HG02642 (cell line): ENCODE data around the gene PYY.

Source experiments
- ATAC-seq: cut with Tn5 transposase; IDR thresholded peaks from one replicate; pipeline ENCODE4 v1.9.1; 2021; ENCODE audit warnings: mild to moderate bottlenecking; ENCODE audit not compliant: unreplicated experiment, poor library complexity

The PYY gene

DNA sequence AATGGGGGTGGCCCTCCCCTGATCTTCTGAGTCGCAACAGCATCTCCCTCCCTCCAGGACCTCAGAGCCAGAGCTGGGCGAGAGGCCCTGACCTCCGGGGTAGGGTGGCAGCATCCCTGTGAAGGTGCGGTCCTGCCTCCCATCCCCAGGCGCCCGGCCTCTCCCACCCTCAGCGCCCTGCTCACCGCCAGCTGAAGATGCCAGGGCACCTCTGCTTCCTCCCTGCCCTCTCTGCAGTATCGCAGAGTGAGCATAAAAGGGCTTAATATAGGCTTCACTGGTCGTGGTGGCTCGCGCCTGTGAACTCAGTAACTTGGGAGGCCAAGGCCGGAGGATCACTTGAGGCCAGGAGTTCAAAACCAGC, 35.7 kb downstream of the PYY start:
- no peak for ATAC-seq

DNA sequence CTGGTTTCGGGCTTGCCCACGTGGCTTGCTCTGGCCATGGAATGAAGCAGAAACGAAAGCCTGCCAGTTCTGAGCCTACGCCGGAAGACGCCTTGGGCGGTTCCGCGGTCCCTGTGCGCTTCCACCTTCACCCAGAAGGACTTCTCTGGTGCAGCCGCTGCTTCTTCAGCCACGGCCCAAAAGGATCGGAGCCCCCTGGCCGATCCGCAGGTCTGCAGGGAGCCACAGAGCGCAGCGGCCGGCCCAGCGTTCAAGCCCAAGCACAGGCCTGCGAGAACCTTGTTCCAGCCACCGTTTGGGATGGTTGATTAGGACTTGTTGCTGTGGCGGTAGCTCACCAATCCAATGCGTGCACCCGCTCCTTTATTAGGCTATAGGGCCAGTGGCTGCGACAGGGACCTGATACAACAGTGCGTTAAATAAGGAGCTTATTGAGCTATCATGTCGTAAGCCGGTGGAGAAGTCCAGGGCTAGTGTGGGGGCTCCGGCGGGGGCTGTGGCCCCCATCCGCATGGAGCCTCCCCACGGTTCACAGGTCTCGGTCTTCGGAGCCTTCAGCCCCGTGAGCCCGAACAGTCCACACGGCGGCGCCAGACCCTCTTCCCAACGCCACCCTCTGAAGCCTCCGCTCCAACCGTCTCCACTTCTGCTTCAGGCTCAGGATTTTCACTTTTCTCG, 36.3 kb downstream of the PYY start:
- ATAC-seq, result peak; percentile 68

DNA sequence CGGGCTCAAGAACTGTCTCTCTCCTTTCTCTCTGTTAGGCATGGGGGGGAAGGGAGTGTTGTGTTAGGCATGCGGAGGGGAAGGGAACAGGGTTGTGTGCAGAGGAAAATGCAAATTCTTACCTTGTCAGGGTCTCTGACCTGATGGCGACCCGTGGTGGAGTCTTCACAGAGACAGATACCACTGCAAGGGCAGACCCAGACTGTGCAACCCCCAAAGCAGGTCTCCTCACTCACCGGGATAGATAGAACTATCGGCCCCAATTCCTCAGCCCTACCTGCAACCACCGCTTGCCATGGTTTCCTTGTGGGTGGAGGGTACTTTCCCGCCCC, 36.8 kb downstream of the PYY start:
- peak; percentile 14 for ATAC-seq

DNA sequence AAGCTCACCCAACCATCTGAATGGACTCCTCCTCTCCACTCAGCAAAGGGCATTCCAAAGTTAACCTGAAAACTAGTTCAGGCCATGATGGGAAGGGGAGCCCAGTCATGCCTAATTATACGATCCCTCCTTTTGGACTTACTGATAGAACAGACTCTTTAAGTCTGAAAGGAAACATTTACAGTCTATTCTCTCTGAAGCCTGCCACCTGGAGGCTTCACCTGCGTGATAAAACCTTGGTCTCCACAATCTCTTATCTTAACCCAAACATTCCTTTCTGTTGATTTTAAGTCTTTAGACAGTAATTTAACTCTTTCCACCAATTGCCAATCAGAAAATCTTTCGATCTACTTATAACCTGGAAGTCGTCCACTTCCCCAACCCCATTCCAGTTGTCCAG, 37.4 kb downstream of the PYY start:
- no peak for ATAC-seq

- ATAC-seq, result no peak
These were observed 38.2 kb downstream of the PYY start for GRCh38 chr17:43915559-43915958.

DNA sequence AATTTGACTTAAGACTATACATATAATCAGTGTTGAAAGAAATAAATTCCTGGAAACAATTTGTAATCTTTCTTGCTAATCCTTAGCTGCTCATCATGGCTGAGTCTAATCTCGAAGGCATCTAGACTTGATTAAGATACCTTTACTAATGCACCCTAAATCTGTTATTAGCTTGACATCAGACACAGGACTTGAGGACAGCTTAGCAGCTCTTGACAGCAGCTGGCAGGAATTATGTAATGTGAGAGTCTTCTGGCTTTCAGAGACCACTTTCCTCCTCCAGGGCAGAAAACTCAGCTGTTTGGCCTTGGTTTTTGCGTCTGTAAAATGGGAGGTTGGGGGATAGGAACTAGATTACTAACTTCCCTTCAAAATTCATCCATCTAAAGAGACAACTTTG, 39.3 kb downstream of the PYY start:
- no peak for ATAC-seq

GRCh38 chr17:43913584-43913983, 40.2 kb downstream of the PYY start:
- no peak for ATAC-seq

DNA sequence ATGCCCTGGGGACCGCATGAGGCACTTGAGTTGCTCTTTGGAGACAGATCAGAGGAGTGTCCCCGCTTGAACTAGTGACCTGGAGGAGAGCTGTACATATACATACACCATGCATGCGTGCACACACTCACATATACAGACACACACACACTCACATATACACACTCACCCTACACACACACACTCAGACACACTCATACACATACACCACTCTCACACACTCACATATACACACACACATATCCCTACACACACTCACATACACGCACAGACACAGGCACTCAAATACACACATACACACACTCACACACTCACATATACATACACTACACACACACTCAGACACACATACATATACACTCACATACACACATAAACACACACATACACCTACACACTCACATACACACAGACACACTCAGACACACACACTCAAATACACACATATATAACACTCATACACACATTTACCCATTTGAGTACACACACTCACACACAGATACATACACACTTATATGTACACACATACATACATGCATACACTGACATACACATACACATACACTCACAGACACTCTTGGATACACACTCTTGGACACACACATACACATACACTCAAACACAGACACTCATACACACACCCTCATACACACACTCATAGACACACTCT, 41.0 kb downstream of the PYY start:
- no peak for ATAC-seq

- no peak for ATAC-seq
These were observed 41.8 kb downstream of the PYY start for GRCh38 chr17:43911904-43912303.

DNA sequence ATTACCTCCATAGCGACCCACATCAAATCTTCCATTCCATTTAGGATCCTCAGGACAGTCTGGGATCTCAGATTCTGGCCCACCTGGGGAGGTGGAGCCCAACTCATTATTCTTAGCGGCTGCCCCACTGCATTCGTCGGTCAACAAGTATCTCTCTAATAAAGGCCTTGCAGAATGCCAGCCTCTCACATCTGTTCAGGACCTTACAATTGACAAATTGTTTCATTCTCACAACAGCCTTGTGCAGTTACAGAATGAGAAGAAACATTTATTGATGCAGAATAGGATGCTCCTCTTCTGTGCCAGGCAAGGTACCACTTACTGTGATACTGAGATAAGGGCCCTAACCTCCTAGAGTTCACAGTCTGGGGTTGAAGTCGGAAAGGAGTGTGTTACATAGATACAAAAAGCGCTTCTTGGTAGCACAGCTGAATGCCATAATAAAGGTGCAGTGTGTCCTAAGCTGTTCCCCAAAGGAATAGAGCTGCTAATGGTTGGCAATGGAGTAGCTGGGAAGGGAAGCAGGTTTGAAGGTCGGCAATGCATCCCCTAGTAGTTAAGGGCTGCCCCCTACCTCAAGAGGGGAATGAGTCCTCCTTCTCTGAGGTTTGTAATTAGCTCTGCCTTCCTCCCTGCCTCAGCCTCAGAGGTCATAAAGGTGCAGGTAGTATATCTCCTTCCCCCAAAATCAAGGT, 44.1 kb downstream of the PYY start:
- no peak for ATAC-seq

- no peak for ATAC-seq
These were observed 45.6 kb downstream of the PYY start for GRCh38 chr17:43907998-43908721.

DNA sequence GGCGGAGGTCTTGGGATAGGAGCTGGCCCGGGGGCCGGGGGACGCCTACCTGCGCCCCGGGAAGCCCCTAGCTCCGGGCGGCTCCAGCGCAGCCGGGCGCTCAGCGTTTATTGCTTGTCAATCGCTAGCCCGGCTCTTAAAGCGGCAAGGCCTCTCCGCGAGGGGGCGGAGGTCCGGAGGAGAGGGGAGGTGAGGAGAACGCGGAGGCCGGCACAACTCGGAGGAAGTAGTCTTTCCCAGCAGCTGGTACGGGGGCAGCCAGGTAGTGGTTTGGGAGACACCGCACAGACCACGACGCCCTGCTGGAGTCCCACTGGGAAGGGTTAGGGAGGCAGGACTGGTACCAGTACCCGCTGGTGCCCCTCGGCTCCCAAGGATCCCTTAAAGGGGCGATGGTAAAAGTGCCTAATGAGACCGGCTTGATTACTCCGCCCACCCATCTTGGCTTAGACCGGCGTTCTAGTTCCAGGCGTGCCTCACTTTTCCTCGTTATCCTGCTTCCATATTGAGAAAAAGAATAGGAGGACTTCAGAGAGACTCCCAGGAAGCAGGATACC, 46.2 kb downstream of the PYY start, which contains the start of gene MPP2:
TSS of gene MPP2 (minus strand) at position 112 of the 557 bp plus-strand sequence. CDS start 3,076 bp downstream, outside the sequence.
- no peak for ATAC-seq

- no peak for ATAC-seq
These were observed 46.8 kb downstream of the PYY start for GRCh38 chr17:43906951-43907424.

GRCh38 chr17:43905985-43906852, 47.5 kb downstream of the PYY start:
- no peak for ATAC-seq

DNA sequence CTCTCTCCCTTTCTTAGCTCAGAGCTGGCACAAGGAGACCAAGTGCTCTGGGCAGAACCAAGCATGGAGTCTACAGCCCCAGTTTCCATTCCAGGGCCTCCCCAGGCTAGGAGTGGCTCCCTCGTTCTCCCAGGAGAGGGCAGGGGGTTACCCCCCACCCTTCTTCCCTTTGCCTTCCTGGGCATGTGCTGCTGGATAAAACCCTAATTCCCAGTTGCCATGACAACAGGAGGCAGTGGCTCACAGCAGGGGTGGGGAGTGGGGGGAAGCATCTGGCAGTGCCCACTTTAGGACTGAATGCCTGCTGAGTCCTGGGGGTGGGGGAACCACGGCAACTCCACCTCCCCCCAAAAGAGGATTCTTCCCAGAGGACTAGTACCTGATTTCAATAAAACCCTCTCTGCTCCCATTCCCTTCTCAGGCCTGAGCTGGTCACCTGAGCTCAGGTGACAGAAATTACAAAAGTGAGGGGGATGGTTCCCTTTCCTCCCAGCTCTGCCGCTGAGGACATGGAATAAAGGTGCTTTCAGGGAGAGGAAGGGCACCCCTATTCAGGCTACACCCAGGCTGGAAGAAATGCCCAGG, 48.2 kb downstream of the PYY start:
- no peak for ATAC-seq
